Activated T-helper 2 cell treated with anti-CD3 and anti-CD28 coated beads, Interferon-gamma antibody, Interleukin-2, Interleukin-4, amounts not matched to agents 10 μg/mL and 5 μg/mL and 100 μg/mL, durations not matched to agents 14 hours and 24 hours and 36 hours (primary cell): ENCODE data around the gene INPP4B. TPM values are rescaled to one million over a fixed set of nuclear protein-coding genes. Genes with fewer than 3 reads are reported as not detected.

Source experiments
- DNase-seq: peaks from one replicate; pipeline ENCODE4 v3.0.0; 2021; ENCODE audit warnings: low spot score
- H3K27ac Mint-ChIP-seq: one replicate; pipeline ENCODE4 v1.8.0; 2021; ENCODE audit warnings: mixed read lengths
- H3K27me3 Mint-ChIP-seq: one replicate; pipeline ENCODE4 v1.8.0; 2021; ENCODE audit warnings: low read depth, mixed read lengths
- H3K36me3 Mint-ChIP-seq: one replicate; pipeline ENCODE4 v1.8.0; 2021; ENCODE audit warnings: low read depth, mixed read lengths
- H3K4me1 Mint-ChIP-seq: one replicate; pipeline ENCODE4 v1.8.0; 2021; ENCODE audit warnings: low read depth, mixed read lengths
- H3K4me3 Mint-ChIP-seq: one replicate; pipeline ENCODE4 v1.8.0; 2021; ENCODE audit warnings: low read depth, mild to moderate bottlenecking, moderate library complexity, mixed read lengths
- H3K9me3 Mint-ChIP-seq: one replicate; pipeline ENCODE4 v1.8.0; 2021; ENCODE audit warnings: mixed read lengths
- intact Hi-C: fragments of 100-400 bp; cut with micrococcal nuclease; formaldehyde crosslinking; loops from one replicate; pipeline ENCODE4 v1.15.1; 2023
- total RNA-seq: library from RNA; stranded (reverse); gene quantifications from 2 replicates; pipeline ENCODE4 v1.2.3, GENCODE V29; 2022

INPP4B gene
- total RNA-seq, 1 donor from 2014 or later: 64.8 TPM

GRCh38 chr4:142104041-142104440, 742.1 kb downstream of the INPP4B start:
- Mint-ChIP-seq H3K36me3 (peaks cover 47% of the 10 kb centered on the region), H3K4me1 (no peaks in the 10 kb centered on the region), H3K27me3 (no peaks in the 10 kb centered on the region), H3K4me3 (no peak overlapping the region), H3K9me3 (no peaks in the 10 kb centered on the region), H3K27ac (no peak overlapping the region)
- intact Hi-C loops: no loop called here
- DNase-seq: no peak

- intact Hi-C loops: no loop called here
- H3K4me3 Mint-ChIP-seq: no peak overlapping the region
Observed at GRCh38 chr4:142101401-142101800, 744.7 kb downstream of the INPP4B start.

GRCh38 chr4:142100941-142101340, 745.2 kb downstream of the INPP4B start:
- Mint-ChIP-seq H3K9me3 (no peaks in the 10 kb centered on the region), H3K4me1 (no peaks in the 10 kb centered on the region), H3K27me3 (no peaks in the 10 kb centered on the region), H3K36me3 (peaks cover 41% of the 10 kb centered on the region), H3K4me3 (no peak overlapping the region), H3K27ac (no peak overlapping the region)
- intact Hi-C loops: no loop called here
- DNase-seq: no peak

More at GRCh38 chr4:142101401-142101800, 744.7 kb downstream of the INPP4B start:
- no peaks in the 10 kb centered on the region for H3K9me3 Mint-ChIP-seq
- H3K4me1 Mint-ChIP-seq: no peaks in the 10 kb centered on the region
- no peak overlapping the region for H3K27ac Mint-ChIP-seq
- peaks cover 41% of the 10 kb centered on the region for H3K36me3 Mint-ChIP-seq
- H3K27me3 Mint-ChIP-seq: no peaks in the 10 kb centered on the region
- DNase-seq: no peak

GRCh38 chr4:142098900-142099545, 747.1 kb downstream of the INPP4B start:
- intact Hi-C loops: no loop called here
- DNase-seq: no peak
- no peaks in the 10 kb centered on the region for H3K27me3 Mint-ChIP-seq
- peaks cover 46% of the 10 kb centered on the region for H3K36me3 Mint-ChIP-seq
- no peaks in the 10 kb centered on the region for H3K4me1 Mint-ChIP-seq
- H3K9me3 Mint-ChIP-seq: no peaks in the 10 kb centered on the region
- H3K27ac Mint-ChIP-seq: no peak overlapping the region
- no peak overlapping the region for H3K4me3 Mint-ChIP-seq

- H3K9me3 Mint-ChIP-seq: no peaks in the 10 kb centered on the region
- H3K36me3 Mint-ChIP-seq: peaks cover 46% of the 10 kb centered on the region
- H3K4me3 Mint-ChIP-seq: no peak overlapping the region
- no peaks in the 10 kb centered on the region for H3K4me1 Mint-ChIP-seq
- H3K27me3 Mint-ChIP-seq: no peaks in the 10 kb centered on the region
- no peak for DNase-seq
- no peak overlapping the region for H3K27ac Mint-ChIP-seq
- intact Hi-C loops: no loop called here
Observed at GRCh38 chr4:142098380-142098779, 747.7 kb downstream of the INPP4B start.

- DNase-seq: no peak
- Mint-ChIP-seq H3K36me3 (peaks cover 48% of the 10 kb centered on the region), H3K27me3 (no peaks in the 10 kb centered on the region), H3K27ac (no peak overlapping the region), H3K4me3 (no peak overlapping the region), H3K4me1 (no peaks in the 10 kb centered on the region), H3K9me3 (no peaks in the 10 kb centered on the region)
- intact Hi-C loops: no loop called here
Observed at GRCh38 chr4:142097015-142097414, 749.1 kb downstream of the INPP4B start.

GRCh38 chr4:142095886-142096605, 750.1 kb downstream of the INPP4B start:
- Mint-ChIP-seq H3K27ac (no peak overlapping the region), H3K4me3 (no peak overlapping the region), H3K36me3 (peaks cover 46% of the 10 kb centered on the region), H3K9me3 (no peaks in the 10 kb centered on the region), H3K4me1 (no peaks in the 10 kb centered on the region), H3K27me3 (no peaks in the 10 kb centered on the region)
- intact Hi-C loops: no loop called here
- DNase-seq: no peak

GRCh38 chr4:142092941-142093340, 753.2 kb downstream of the INPP4B start:
- no peak for DNase-seq
- intact Hi-C loops: no loop called here
- Mint-ChIP-seq H3K4me3 (no peak overlapping the region), H3K27ac (no peak overlapping the region), H3K36me3 (peaks cover 35% of the 10 kb centered on the region), H3K9me3 (no peaks in the 10 kb centered on the region), H3K27me3 (no peaks in the 10 kb centered on the region), H3K4me1 (no peaks in the 10 kb centered on the region)

- intact Hi-C loops: no loop called here
- Mint-ChIP-seq H3K27me3 (no peaks in the 10 kb centered on the region), H3K4me3 (no peak overlapping the region), H3K9me3 (no peaks in the 10 kb centered on the region), H3K36me3 (peaks cover 37% of the 10 kb centered on the region), H3K4me1 (no peaks in the 10 kb centered on the region), H3K27ac (no peak overlapping the region)
- no peak for DNase-seq
Observed at GRCh38 chr4:142091691-142092182, 754.4 kb downstream of the INPP4B start.

- Mint-ChIP-seq H3K36me3 (peaks cover 38% of the 10 kb centered on the region), H3K9me3 (no peaks in the 10 kb centered on the region), H3K4me1 (no peaks in the 10 kb centered on the region), H3K27me3 (no peaks in the 10 kb centered on the region), H3K27ac (no peak overlapping the region), H3K4me3 (no peak overlapping the region)
- DNase-seq: no peak
- intact Hi-C loops: no loop called here
Observed at GRCh38 chr4:142091085-142091513, 755.0 kb downstream of the INPP4B start.

- no peaks in the 10 kb centered on the region for H3K9me3 Mint-ChIP-seq
- no peak overlapping the region for H3K27ac Mint-ChIP-seq
- intact Hi-C loops: no loop called here
- peaks cover 34% of the 10 kb centered on the region for H3K36me3 Mint-ChIP-seq
- no peak overlapping the region for H3K4me3 Mint-ChIP-seq
- no peaks in the 10 kb centered on the region for H3K27me3 Mint-ChIP-seq
- H3K4me1 Mint-ChIP-seq: peaks cover 2% of the 10 kb centered on the region
- DNase-seq: no peak
Observed at GRCh38 chr4:142088906-142089305, 757.2 kb downstream of the INPP4B start.

GRCh38 chr4:142085513-142086292, 760.4 kb downstream of the INPP4B start:
- intact Hi-C loops: no loop called here

GRCh38 chr4:142083264-142083663, 762.8 kb downstream of the INPP4B start:
- DNase-seq: no peak
- H3K27ac Mint-ChIP-seq: no peak overlapping the region
- intact Hi-C loops: no loop called here
- H3K4me1 Mint-ChIP-seq: peaks cover 2% of the 10 kb centered on the region
- no peak overlapping the region for H3K4me3 Mint-ChIP-seq
- no peaks in the 10 kb centered on the region for H3K9me3 Mint-ChIP-seq
- H3K27me3 Mint-ChIP-seq: no peaks in the 10 kb centered on the region
- peaks cover 24% of the 10 kb centered on the region for H3K36me3 Mint-ChIP-seq

More at GRCh38 chr4:142085513-142086292, 760.4 kb downstream of the INPP4B start:
- Mint-ChIP-seq H3K9me3 (no peaks in the 10 kb centered on the region), H3K27me3 (no peaks in the 10 kb centered on the region), H3K27ac (no peak overlapping the region), H3K4me3 (no peak overlapping the region), H3K36me3 (peaks cover 27% of the 10 kb centered on the region), H3K4me1 (peaks cover 2% of the 10 kb centered on the region)
- DNase-seq: no peak
